ENCODE results near the gene MADD.

The MADD gene

DNA sequence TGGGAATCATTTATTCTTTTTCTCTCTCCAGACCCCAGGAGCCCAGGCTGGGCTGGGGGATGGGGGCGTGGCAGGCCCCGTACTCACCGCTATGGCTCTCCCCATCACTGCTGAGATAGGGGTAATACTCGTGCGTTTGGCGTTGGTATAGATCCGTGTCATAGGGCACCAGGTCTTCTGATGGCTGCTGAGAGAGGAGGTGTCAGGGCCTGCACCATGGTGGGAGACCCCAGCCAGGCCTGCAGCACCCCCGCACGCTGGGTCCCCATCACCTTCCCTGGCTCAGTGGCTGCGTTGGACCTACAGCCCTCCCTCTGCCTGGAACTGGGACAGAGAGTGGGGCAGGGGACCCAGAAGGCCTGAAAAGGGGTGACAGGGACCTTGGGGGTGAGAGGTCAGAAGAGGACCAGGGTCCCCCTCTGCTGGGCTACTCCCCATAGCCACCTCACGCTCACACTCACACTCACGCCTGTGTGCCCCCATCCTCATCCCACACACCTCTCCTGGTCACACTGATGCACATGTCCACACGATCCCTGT is 105.7 kb downstream of the MADD start:
- no peak for TF ChIP-seq TAF1 (IDR thresholded peaks at IDR 0.05; ENCODE audit: borderline replicate concordance, insufficient read depth, low read length)

DNA sequence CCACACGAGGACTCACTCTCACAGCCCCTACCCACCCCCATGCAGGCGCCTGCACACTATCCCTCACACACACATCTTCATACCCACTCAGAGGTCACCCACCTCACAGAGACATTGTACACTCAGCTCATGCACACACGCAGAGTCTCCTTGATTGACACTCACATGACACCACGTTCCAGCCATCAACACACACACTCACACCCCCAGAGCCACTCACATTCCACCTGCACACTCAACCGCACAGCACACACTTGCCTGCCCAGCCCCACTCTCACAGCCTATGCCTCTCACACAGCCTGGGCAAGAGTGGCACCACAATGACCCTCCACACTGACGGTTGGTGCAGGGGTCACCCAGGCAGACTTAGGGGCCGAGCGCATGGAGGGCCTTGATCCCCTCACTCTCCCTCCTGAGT is 106.2 kb downstream of the MADD start:
- TF ChIP-seq FOXP2 (optimal IDR thresholded peaks at IDR 0.05; ENCODE audit: borderline replicate concordance, extremely low read depth, extremely low read length, insufficient read depth) (no peak), POLR2AphosphoS5 (IDR thresholded peaks at IDR 0.05; ENCODE audit: low read depth, low read length) (no peak), SIN3A (IDR thresholded peaks at IDR 0.05; ENCODE audit: borderline replicate concordance, insufficient read depth, low read length) (no peak), TAF1 (IDR thresholded peaks at IDR 0.05; ENCODE audit: borderline replicate concordance, insufficient read depth, low read length) (no peak)
- TF ChIP-seq, protein P1, sequence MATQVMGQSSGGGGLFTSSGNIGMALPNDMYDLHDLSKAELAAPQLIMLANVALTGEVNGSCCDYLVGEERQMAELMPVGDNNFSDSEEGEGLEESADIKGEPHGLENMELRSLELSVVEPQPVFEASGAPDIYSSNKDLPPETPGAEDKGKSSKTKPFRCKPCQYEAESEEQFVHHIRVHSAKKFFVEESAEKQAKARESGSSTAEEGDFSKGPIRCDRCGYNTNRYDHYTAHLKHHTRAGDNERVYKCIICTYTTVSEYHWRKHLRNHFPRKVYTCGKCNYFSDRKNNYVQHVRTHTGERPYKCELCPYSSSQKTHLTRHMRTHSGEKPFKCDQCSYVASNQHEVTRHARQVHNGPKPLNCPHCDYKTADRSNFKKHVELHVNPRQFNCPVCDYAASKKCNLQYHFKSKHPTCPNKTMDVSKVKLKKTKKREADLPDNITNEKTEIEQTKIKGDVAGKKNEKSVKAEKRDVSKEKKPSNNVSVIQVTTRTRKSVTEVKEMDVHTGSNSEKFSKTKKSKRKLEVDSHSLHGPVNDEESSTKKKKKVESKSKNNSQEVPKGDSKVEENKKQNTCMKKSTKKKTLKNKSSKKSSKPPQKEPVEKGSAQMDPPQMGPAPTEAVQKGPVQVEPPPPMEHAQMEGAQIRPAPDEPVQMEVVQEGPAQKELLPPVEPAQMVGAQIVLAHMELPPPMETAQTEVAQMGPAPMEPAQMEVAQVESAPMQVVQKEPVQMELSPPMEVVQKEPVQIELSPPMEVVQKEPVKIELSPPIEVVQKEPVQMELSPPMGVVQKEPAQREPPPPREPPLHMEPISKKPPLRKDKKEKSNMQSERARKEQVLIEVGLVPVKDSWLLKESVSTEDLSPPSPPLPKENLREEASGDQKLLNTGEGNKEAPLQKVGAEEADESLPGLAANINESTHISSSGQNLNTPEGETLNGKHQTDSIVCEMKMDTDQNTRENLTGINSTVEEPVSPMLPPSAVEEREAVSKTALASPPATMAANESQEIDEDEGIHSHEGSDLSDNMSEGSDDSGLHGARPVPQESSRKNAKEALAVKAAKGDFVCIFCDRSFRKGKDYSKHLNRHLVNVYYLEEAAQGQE (IDR thresholded peaks at IDR 0.05; ENCODE audit: insufficient read depth in 1 of 2, low read depth in 2 of 2, low read length in 2 of 2), result no peak

DNA sequence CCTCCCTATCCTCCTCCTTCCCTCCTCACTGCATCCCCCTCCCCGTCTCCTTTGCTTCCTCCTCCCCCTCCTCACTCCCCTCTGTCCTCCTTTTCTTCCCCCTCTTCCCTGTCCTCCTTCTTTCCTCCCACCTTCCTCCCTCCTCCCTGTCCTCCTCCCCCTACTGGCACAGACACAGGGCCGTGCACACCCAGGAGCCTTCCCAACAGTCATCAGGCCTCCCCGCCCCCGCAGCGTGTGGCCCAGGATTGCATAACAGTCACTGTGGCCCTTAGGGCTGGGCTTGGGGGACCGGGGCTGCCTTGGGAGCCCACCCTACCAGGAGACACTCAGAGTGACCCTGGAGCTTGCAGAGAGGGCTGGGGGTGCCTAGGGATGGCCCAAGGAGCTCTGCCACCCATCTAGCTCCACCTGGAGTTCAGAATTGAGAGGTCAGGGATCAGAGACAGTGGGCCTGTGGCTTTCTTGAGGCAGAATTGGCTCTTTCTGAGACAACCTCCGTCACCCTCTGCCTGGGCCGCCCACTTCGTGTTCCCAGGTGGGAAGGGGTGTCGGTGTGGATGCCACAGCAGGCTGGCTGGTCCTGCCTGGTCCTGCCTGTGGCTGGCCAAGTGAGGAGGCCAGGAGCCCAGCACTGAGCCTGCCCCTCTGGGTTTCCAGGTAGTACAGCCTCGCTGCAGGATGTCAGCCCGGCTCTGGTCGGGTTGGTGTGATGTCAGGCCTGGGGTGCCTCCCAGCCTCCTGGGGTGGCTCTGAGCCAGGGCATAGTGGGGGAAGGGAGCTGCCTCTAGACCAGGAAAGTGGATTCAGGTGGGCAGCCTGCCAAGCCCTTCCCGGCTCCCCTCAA is 106.8 kb downstream of the MADD start:
- no peak for TF ChIP-seq TAF1 (IDR thresholded peaks at IDR 0.05; ENCODE audit: borderline replicate concordance, insufficient read depth, low read length)
- TF ChIP-seq, protein P1 (IDR thresholded peaks at IDR 0.05; ENCODE audit: insufficient read depth in 1 of 2, low read depth in 2 of 2, low read length in 2 of 2), result no peak
- TF ChIP-seq SIN3A (IDR thresholded peaks at IDR 0.05; ENCODE audit: borderline replicate concordance, insufficient read depth, low read length), result no peak
- no peak for TF ChIP-seq POLR2AphosphoS5 (IDR thresholded peaks at IDR 0.05; ENCODE audit: low read depth, low read length)
- no peak for TF ChIP-seq FOXP2 (optimal IDR thresholded peaks at IDR 0.05; ENCODE audit: borderline replicate concordance, extremely low read depth, extremely low read length, insufficient read depth)

DNA sequence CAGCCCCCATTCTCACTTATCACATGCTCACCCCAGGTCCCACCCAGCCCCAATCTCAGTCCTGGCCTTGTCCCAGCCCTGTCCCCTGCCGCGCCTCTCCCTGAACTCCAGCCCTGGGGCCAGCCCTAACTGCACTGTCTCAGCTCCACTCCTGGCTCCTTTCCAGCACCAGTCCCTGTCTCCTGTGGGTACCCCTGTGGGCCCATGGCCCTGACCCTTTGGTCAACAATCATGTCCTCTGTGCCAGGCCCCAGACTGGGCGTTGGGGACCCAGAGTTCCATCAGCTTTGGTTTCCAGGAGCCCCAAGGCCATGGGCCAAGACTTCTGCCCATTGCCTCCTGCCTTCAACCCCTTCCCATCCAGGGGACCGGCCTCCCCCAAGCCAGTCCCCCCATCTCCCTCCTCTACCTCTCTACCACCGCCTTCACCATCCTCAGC is 107.7 kb downstream of the MADD start:
- TF ChIP-seq, protein P1 (IDR thresholded peaks at IDR 0.05; ENCODE audit: insufficient read depth in 1 of 2, low read depth in 2 of 2, low read length in 2 of 2), result no peak

DNA sequence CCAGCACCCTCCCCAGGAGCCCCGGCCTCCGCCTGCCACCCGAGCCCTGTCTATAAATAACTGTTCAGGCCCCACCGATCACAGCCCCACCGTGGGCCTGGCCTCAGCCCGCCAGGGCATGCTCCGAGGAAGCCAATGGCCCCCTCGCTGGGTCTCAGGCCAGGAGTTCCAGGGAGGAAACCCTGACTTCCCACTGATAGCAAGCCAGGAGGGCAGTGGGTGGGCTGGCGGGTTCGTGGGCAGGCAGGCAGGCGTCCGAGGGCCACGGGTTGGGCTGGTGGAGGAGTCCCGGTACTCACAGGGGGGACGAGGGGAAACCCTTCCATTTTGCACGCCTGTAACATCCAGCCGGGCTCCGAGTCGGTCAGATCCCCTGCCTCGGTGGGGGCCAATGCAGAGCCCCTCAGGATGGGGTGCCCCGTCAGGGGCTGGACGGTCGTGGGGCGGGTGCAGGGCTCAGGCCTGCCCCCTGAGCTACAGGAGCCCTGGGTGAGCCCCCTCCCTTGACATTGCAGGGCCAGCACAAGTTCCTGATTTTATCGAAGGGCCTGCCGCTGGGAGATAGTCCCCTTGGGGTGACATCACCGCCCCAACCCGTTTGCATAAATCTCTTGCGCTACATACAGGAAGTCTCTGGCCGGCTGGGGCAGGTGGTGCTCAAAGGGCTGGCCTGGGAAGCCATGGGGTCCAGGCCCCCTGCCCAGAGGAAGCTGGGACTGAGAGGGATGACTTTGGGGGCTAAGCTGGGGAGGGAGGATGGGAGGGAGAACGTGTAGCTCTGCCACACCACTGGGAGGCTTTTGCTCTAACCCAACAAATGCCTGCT is 108.3 kb downstream of the MADD start, which contains the start of gene SPI1:
Gene SPI1, minus strand, starts transcription at position 538 of the 826 bp plus-strand sequence. Its CDS starts 194 bp downstream, at position 344.
- TF ChIP-seq POLR2AphosphoS5 (IDR thresholded peaks at IDR 0.05; ENCODE audit: low read depth, low read length) (no peak), FOXP2 (optimal IDR thresholded peaks at IDR 0.05; ENCODE audit: borderline replicate concordance, extremely low read depth, extremely low read length, insufficient read depth) (no peak), TAF1 (IDR thresholded peaks at IDR 0.05; ENCODE audit: borderline replicate concordance, insufficient read depth, low read length) (no peak), SIN3A (IDR thresholded peaks at IDR 0.05; ENCODE audit: borderline replicate concordance, insufficient read depth, low read length) (no peak)
- TF ChIP-seq, protein P1 (IDR thresholded peaks at IDR 0.05; ENCODE audit: insufficient read depth in 1 of 2, low read depth in 2 of 2, low read length in 2 of 2), result no peak
